Measurements from ENCODE around the gene PUSL1. TPM values are rescaled to one million over a fixed set of nuclear protein-coding genes. Genes with fewer than 3 reads are reported as not detected.

Gene PUSL1
- total RNA-seq, 1 experiment from 2014 or later, result 38.0 TPM

- H2BK20ac ChIP-seq (ENCODE audit: low read depth, low read length, poor library complexity, severe bottlenecking), result no peak overlapping the region
- H3T11ph ChIP-seq (ENCODE audit: low read length), result no peak overlapping the region
- H2BK12ac ChIP-seq (ENCODE audit: insufficient read length, low read depth, low read length), result no peak overlapping the region
- H2BK5ac ChIP-seq (ENCODE audit: insufficient read length, low read length), result no peak overlapping the region
- Mint-ChIP-seq H3K9me3 (peaks cover 0 to 8% of the 10 kb centered on the region in 2 experiments; a peak in 3 of 5 replicates), H3K27ac (peak overlapping the region in 1 of 3 experiments; percentile 52; a peak in 1 of 7 replicates), H3K36me3 (ENCODE audit: insufficient read depth in 1 of 3, low read depth in 3 of 3) (peaks cover 21 to 29% (median 29%) of the 10 kb centered on the region in 3 experiments), H3K4me1 (peaks cover 6 to 15% of the 10 kb centered on the region in 2 experiments), H3K4me3 (no peak overlapping the region), H3K27me3 (ENCODE audit: low read depth) (no peaks in the 10 kb centered on the region)
- H2AK5ac ChIP-seq (ENCODE audit: insufficient read length, low read length), result no peak overlapping the region
- no peaks in the 10 kb centered on the region; the same call in 1 of the 2 replicates for H3K4me1 ChIP-seq (ENCODE audit: insufficient read depth, low read length)
- no peaks in the 10 kb centered on the region for H3K27me3 ChIP-seq (ENCODE audit: insufficient read depth, low read length)
- no peak overlapping the region for H4K5ac ChIP-seq (ENCODE audit: insufficient read length, low read depth, low read length)
- H3K27ac ChIP-seq (ENCODE audit: insufficient read length, low read depth, low read length), result no peak overlapping the region
- H3K14ac ChIP-seq (ENCODE audit: insufficient read depth, low read length), result no peak overlapping the region
- peaks cover 9% of the 10 kb centered on the region for H3K23me2 ChIP-seq (ENCODE audit: insufficient read length, low read depth, low read length, poor library complexity, severe bottlenecking)
- H4K20me1 ChIP-seq (ENCODE audit: control insufficient read depth, insufficient read depth, insufficient read length), result peaks cover 3% of the 10 kb centered on the region
- H3K79me2 ChIP-seq (ENCODE audit: insufficient read depth, low read length), result peaks cover 3% of the 10 kb centered on the region; the same call in 1 of the 2 replicates
- H4K8ac ChIP-seq (replicated peaks; ENCODE audit: insufficient read length, low read depth, low read length), result no peak overlapping the region
- H4K91ac ChIP-seq (ENCODE audit: insufficient read length, low read depth, low read length), result no peak overlapping the region
- no peak overlapping the region for H2AFZ ChIP-seq (ENCODE audit: low read length)
- DNase-seq, result no peak
- no peak overlapping the region for H3K4me2 ChIP-seq (ENCODE audit: insufficient read depth, insufficient read length, low read length)
- no peak overlapping the region for H2BK15ac ChIP-seq (ENCODE audit: low read depth, low read length)
- no peak overlapping the region for H3K56ac ChIP-seq (ENCODE audit: insufficient read length, low read depth, low read length)
- WGBS (ENCODE audit: extremely low coverage, insufficient read length, low lambda C conversion rate), result no CpG with 5 or more reads among the region's 24 CpGs
- no peaks in the 10 kb centered on the region for H3K9me3 ChIP-seq (ENCODE audit: control insufficient read depth, low read depth, low read length)
- no peak overlapping the region for H3K4ac ChIP-seq (ENCODE audit: low read depth, low read length)
- H3K18ac ChIP-seq (ENCODE audit: insufficient read length, low read depth, low read length), result no peak overlapping the region
- H3K9ac ChIP-seq (ENCODE audit: extremely low read depth, insufficient read length, low read length), result no peak overlapping the region
- no peak overlapping the region for H2BK120ac ChIP-seq (ENCODE audit: low read depth, low read length, poor library complexity, severe bottlenecking)
- TF ChIP-seq CTCF (conservative IDR thresholded peaks at IDR 0.05), result no peak
- peaks cover 13% of the 10 kb centered on the region for H3K79me1 ChIP-seq (ENCODE audit: insufficient read depth, low read depth, low read length, poor library complexity, severe bottlenecking)
- H3K23ac ChIP-seq (ENCODE audit: insufficient read length, low read depth, low read length), result no peak overlapping the region
Observed at GRCh38 chr1:1343811-1344421, 35.5 kb downstream of the PUSL1 start.

Data from H9 (cell line).